HepG2 (cell line): ENCODE data around the gene PRKCI. TPM values are rescaled to one million over a fixed set of nuclear protein-coding genes. Genes with fewer than 3 reads are reported as not detected.
A peak's percentile ranks its signal among the peaks of the same experiment; 100 is the strongest.

Experiments used
- CEBPG ChIP-seq: IDR thresholded peaks from 2 replicates; pipeline ENCODE4 v1.6.1; 2016
- ELF3 ChIP-seq: IDR thresholded peaks from 2 replicates; pipeline ENCODE4 v1.6.1; 2016; ENCODE audit warnings: missing genetic modification reagents, missing compliant biosample characterization
- KLF16 ChIP-seq, 2 experiments: sonication (generic) in 1 of 2; formaldehyde crosslinking in 1 of 2; IDR thresholded peaks; 2 replicates each; pipeline versions ENCODE4 v1.6.1 to v1.8.0; 2016 to 2023; ENCODE audit warnings: missing genetic modification reagents in 2 of 2, missing compliant biosample characterization in 1 of 2
- NONO ChIP-seq, 2 experiments: fragments of 450-650 bp in 1 of 2; sonication (generic) in 1 of 2; formaldehyde crosslinking in 1 of 2; IDR thresholded peaks in 1 of 2; conservative IDR thresholded peaks in 1 of 2; 2 replicates each; pipeline versions ENCODE4 v1.6.1 to v1.8.0; 2017 to 2022; ENCODE audit warnings: mild to moderate bottlenecking in 1 of 2, missing genetic modification reagents in 1 of 2, moderate library complexity in 1 of 2
- POGZ ChIP-seq: sonication (generic); formaldehyde crosslinking; IDR thresholded peaks from 2 replicates; pipeline ENCODE4 v1.4.0; 2020; ENCODE audit warnings: mild to moderate bottlenecking, missing genetic modification reagents
- POLR2A ChIP-seq, 2 experiments: IDR thresholded peaks; 2 replicates each; pipeline ENCODE4 v1.6.1; 2011; ENCODE audit warnings: low read depth in 2 of 2, low read length in 2 of 2, mild to moderate bottlenecking in 1 of 2, moderate library complexity in 1 of 2; ENCODE audit not compliant: insufficient read depth in 1 of 2
- RFXAP ChIP-seq: sonication (generic); formaldehyde crosslinking; IDR thresholded peaks from 2 replicates; pipeline ENCODE4 v1.4.0; 2020; ENCODE audit warnings: missing genetic modification reagents, borderline replicate concordance
- RNF2 ChIP-seq: fragments of 450-650 bp; conservative IDR thresholded peaks from 2 replicates; pipeline ENCODE4 v1.6.1; 2016; ENCODE audit warnings: low read depth
- ZBTB1 ChIP-seq: sonication (generic); formaldehyde crosslinking; IDR thresholded peaks from 2 replicates; pipeline ENCODE4 v1.4.0; 2020; ENCODE audit warnings: missing genetic modification reagents, borderline replicate concordance
- ZBTB20 ChIP-seq: sonication (generic); formaldehyde crosslinking; IDR thresholded peaks from 2 replicates; pipeline ENCODE4 v1.8.1; 2023; ENCODE audit warnings: missing genetic modification reagents, low read depth, mild to moderate bottlenecking, borderline replicate concordance
- ZNF678 ChIP-seq: sonication (generic); formaldehyde crosslinking; IDR thresholded peaks from 2 replicates; pipeline ENCODE4 v1.4.0; 2020; ENCODE audit warnings: mild to moderate bottlenecking, missing genetic modification reagents
- polyA plus RNA-seq, 8 experiments: library from polyadenylated mRNA; depleted of rRNA in 3 of 8; stranded (reverse) in 7 of 8; unstranded in 1 of 8; fragments of >200 nt; fragmentation: Illumina TruSeq in 4 of 8; extraction: Trizol in 4 of 8; gene quantifications; 2 replicates each; pipeline versions ENCODE4 v1.2.1 to v1.2.3, GENCODE V29; 2011 to 2016; ENCODE audit warnings: low read depth in 4 of 8, missing spikeins in 1 of 8, mixed read lengths in 1 of 8; ENCODE audit not compliant: insufficient read depth in 1 of 8
- total RNA-seq, 5 experiments: library from RNA; depleted of rRNA; stranded (reverse); fragments of >200 nt; fragmentation: Illumina TruSeq; extraction: Trizol; gene quantifications; 2 replicates each; pipeline ENCODE4 v1.2.3, GENCODE V29; 2016; ENCODE audit warnings: low read depth in 1 of 5
- TF ChIP-seq, protein P1 (sequence below): sonication (generic); formaldehyde crosslinking; IDR thresholded peaks from 2 replicates; pipeline ENCODE4 v1.4.0; 2020; ENCODE audit warnings: missing genetic modification reagents
- TF ChIP-seq, protein P2 (sequence below): sonication (generic); formaldehyde crosslinking; IDR thresholded peaks from 2 replicates; pipeline ENCODE4 v1.5.0; 2020; ENCODE audit warnings: mild to moderate bottlenecking, missing genetic modification reagents, borderline replicate concordance
- TF ChIP-seq, protein P3 (sequence below): sonication (generic); formaldehyde crosslinking; IDR thresholded peaks from 2 replicates; pipeline ENCODE4 v1.4.0; 2020; ENCODE audit warnings: missing genetic modification reagents
- TF ChIP-seq, protein P4 (sequence below): sonication (generic); formaldehyde crosslinking; IDR thresholded peaks from 2 replicates; pipeline ENCODE4 v1.5.0; 2020; ENCODE audit warnings: mild to moderate bottlenecking, missing genetic modification reagents

PRKCI gene
- total and polyA plus RNA-seq, 2 of the 13 experiments (the other 11 are each of a cell fraction or from before 2014, with no cell fraction given) = 17.2 to 30.4 TPM

DNA sequence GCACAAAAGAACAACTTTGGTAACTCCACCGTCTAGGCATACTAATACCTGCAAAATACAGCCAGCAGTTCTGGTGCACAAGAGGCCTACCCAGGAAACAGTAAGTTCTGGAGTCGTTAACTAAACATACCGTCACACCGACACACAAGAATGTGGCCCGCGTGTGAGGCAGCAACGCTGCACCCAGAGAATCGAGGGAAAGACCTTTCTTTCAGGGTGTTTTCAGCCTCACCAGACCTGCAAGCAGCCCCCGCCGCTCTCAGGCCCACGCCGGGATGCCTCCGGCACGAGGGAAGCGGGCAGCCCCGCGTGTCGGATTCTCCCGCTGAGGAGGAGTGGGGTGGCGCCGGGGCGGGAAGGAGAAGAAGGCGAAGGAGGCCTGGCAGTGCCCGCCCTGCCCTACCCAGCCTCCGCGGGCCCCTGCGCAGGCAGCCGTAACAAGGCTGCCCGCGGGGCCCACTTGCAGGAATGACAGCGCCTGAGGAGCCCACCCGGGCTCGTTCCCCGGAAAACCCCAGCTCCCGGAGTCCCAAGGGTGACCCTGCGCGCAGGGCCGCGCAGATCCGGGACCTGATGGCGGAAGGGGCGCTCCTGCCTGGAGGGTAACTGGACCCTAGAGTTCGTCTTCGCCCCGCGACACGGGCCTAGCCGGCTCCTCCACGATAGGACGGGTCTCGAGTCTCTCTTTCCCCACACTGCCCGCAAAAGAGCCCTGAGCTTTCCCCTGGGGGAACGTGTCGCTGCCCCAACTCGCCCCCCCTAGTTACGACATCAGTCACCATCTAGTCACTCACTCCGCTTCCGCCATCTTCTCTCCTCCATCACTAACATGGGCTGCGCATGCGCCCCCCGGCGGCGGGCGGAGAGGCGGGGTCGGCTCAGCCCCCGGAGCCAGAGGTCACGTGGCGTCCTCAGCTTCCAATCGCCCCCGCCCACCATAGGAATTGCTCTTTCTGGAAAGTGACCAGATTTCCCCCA lies 41.0 kb upstream of the PRKCI start, which contains the start of gene PHC3 (continued):
- TF ChIP-seq ZBTB20 (0 out of 2 replicates have a peak, but pooled peaks have one; percentile 17), POGZ (CRISPR knock-in tag) (peak; percentile 66; the same call in 1 of the 2 replicates), ZNF678 (0 out of 2 replicates have a peak, but pooled peaks have one; percentile 78), KLF16 (CRISPR knock-in tag; IDR thresholded peaks at IDR 0.05) (peak in 1 of 2 experiments; percentile 12; a peak in 2 of 4 replicates), POLR2A (IDR thresholded peaks at IDR 0.05; ENCODE audit: insufficient read depth in 1 of 2, low read depth in 2 of 2, low read length in 2 of 2) (peak; percentile 79 to 86), ZBTB1 (CRISPR knock-in tag) (no peak), RNF2 (peak; percentile 61; the same call in 1 of the 2 replicates), RFXAP (CRISPR knock-in tag) (0 out of 2 replicates have a peak, but pooled peaks have one; percentile 25), NONO (IDR thresholded peaks at IDR 0.05) (no peak), NONO (CRISPR knock-in tag; conservative IDR thresholded peaks at IDR 0.05) (peak; percentile 23; the same call in 1 of the 2 replicates), CEBPG (CRISPR knock-in tag) (peak; percentile 79), ELF3 (no peak)
- TF ChIP-seq, protein P1, sequence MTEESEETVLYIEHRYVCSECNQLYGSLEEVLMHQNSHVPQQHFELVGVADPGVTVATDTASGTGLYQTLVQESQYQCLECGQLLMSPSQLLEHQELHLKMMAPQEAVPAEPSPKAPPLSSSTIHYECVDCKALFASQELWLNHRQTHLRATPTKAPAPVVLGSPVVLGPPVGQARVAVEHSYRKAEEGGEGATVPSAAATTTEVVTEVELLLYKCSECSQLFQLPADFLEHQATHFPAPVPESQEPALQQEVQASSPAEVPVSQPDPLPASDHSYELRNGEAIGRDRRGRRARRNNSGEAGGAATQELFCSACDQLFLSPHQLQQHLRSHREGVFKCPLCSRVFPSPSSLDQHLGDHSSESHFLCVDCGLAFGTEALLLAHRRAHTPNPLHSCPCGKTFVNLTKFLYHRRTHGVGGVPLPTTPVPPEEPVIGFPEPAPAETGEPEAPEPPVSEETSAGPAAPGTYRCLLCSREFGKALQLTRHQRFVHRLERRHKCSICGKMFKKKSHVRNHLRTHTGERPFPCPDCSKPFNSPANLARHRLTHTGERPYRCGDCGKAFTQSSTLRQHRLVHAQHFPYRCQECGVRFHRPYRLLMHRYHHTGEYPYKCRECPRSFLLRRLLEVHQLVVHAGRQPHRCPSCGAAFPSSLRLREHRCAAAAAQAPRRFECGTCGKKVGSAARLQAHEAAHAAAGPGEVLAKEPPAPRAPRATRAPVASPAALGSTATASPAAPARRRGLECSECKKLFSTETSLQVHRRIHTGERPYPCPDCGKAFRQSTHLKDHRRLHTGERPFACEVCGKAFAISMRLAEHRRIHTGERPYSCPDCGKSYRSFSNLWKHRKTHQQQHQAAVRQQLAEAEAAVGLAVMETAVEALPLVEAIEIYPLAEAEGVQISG (CRISPR knock-in tag) = peak; percentile 58
- TF ChIP-seq, protein P2, sequence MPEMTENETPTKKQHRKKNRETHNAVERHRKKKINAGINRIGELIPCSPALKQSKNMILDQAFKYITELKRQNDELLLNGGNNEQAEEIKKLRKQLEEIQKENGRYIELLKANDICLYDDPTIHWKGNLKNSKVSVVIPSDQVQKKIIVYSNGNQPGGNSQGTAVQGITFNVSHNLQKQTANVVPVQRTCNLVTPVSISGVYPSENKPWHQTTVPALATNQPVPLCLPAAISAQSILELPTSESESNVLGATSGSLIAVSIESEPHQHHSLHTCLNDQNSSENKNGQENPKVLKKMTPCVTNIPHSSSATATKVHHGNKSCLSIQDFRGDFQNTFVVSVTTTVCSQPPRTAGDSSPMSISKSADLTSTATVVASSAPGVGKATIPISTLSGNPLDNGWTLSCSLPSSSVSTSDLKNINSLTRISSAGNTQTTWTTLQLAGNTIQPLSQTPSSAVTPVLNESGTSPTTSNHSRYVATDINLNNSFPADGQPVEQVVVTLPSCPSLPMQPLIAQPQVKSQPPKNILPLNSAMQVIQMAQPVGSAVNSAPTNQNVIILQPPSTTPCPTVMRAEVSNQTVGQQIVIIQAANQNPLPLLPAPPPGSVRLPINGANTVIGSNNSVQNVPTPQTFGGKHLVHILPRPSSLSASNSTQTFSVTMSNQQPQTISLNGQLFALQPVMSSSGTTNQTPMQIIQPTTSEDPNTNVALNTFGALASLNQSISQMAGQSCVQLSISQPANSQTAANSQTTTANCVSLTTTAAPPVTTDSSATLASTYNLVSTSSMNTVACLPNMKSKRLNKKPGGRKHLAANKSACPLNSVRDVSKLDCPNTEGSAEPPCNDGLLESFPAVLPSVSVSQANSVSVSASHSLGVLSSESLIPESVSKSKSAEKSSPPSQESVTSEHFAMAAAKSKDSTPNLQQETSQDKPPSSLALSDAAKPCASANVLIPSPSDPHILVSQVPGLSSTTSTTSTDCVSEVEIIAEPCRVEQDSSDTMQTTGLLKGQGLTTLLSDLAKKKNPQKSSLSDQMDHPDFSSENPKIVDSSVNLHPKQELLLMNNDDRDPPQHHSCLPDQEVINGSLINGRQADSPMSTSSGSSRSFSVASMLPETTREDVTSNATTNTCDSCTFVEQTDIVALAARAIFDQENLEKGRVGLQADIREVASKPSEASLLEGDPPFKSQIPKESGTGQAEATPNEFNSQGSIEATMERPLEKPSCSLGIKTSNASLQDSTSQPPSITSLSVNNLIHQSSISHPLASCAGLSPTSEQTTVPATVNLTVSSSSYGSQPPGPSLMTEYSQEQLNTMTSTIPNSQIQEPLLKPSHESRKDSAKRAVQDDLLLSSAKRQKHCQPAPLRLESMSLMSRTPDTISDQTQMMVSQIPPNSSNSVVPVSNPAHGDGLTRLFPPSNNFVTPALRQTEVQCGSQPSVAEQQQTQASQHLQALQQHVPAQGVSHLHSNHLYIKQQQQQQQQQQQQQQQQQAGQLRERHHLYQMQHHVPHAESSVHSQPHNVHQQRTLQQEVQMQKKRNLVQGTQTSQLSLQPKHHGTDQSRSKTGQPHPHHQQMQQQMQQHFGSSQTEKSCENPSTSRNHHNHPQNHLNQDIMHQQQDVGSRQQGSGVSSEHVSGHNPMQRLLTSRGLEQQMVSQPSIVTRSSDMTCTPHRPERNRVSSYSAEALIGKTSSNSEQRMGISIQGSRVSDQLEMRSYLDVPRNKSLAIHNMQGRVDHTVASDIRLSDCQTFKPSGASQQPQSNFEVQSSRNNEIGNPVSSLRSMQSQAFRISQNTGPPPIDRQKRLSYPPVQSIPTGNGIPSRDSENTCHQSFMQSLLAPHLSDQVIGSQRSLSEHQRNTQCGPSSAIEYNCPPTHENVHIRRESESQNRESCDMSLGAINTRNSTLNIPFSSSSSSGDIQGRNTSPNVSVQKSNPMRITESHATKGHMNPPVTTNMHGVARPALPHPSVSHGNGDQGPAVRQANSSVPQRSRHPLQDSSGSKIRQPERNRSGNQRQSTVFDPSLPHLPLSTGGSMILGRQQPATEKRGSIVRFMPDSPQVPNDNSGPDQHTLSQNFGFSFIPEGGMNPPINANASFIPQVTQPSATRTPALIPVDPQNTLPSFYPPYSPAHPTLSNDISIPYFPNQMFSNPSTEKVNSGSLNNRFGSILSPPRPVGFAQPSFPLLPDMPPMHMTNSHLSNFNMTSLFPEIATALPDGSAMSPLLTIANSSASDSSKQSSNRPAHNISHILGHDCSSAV (CRISPR knock-in tag) = no peak
- TF ChIP-seq, protein P3, sequence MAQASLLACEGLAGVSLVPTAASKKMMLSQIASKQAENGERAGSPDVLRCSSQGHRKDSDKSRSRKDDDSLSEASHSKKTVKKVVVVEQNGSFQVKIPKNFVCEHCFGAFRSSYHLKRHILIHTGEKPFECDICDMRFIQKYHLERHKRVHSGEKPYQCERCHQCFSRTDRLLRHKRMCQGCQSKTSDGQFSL = peak; percentile 85
- TF ChIP-seq, protein P4, sequence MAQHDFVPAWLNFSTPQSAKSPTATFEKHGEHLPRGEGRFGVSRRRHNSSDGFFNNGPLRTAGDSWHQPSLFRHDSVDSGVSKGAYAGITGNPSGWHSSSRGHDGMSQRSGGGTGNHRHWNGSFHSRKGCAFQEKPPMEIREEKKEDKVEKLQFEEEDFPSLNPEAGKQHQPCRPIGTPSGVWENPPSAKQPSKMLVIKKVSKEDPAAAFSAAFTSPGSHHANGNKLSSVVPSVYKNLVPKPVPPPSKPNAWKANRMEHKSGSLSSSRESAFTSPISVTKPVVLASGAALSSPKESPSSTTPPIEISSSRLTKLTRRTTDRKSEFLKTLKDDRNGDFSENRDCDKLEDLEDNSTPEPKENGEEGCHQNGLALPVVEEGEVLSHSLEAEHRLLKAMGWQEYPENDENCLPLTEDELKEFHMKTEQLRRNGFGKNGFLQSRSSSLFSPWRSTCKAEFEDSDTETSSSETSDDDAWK (CRISPR knock-in tag) = no peak
